ES-I3 (cell line): ENCODE results near the gene RAPGEF3.

Source experiments
- H3K36me3 ChIP-seq: 2 replicates; pipeline ENCODE4 v1.6.1; 2013; ENCODE audit warnings: mild to moderate bottlenecking, low read length, control low read depth, moderate library complexity; ENCODE audit not compliant: insufficient read depth
- H3K4me1 ChIP-seq: 2 replicates; pipeline ENCODE4 v1.6.1; 2013; ENCODE audit warnings: mild to moderate bottlenecking, control low read depth, low read length; ENCODE audit not compliant: insufficient read depth
- H3K9ac ChIP-seq: 2 replicates; pipeline ENCODE4 v1.6.1; 2013; ENCODE audit warnings: low read depth, mild to moderate bottlenecking, low read length, moderate library complexity
- H3K9me3 ChIP-seq: 2 replicates; pipeline ENCODE4 v1.6.1; 2013; ENCODE audit warnings: mild to moderate bottlenecking, low read length, moderate library complexity; ENCODE audit not compliant: control insufficient read depth, insufficient read depth

The RAPGEF3 gene, protein sequence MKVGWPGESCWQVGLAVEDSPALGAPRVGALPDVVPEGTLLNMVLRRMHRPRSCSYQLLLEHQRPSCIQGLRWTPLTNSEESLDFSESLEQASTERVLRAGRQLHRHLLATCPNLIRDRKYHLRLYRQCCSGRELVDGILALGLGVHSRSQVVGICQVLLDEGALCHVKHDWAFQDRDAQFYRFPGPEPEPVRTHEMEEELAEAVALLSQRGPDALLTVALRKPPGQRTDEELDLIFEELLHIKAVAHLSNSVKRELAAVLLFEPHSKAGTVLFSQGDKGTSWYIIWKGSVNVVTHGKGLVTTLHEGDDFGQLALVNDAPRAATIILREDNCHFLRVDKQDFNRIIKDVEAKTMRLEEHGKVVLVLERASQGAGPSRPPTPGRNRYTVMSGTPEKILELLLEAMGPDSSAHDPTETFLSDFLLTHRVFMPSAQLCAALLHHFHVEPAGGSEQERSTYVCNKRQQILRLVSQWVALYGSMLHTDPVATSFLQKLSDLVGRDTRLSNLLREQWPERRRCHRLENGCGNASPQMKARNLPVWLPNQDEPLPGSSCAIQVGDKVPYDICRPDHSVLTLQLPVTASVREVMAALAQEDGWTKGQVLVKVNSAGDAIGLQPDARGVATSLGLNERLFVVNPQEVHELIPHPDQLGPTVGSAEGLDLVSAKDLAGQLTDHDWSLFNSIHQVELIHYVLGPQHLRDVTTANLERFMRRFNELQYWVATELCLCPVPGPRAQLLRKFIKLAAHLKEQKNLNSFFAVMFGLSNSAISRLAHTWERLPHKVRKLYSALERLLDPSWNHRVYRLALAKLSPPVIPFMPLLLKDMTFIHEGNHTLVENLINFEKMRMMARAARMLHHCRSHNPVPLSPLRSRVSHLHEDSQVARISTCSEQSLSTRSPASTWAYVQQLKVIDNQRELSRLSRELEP

DNA sequence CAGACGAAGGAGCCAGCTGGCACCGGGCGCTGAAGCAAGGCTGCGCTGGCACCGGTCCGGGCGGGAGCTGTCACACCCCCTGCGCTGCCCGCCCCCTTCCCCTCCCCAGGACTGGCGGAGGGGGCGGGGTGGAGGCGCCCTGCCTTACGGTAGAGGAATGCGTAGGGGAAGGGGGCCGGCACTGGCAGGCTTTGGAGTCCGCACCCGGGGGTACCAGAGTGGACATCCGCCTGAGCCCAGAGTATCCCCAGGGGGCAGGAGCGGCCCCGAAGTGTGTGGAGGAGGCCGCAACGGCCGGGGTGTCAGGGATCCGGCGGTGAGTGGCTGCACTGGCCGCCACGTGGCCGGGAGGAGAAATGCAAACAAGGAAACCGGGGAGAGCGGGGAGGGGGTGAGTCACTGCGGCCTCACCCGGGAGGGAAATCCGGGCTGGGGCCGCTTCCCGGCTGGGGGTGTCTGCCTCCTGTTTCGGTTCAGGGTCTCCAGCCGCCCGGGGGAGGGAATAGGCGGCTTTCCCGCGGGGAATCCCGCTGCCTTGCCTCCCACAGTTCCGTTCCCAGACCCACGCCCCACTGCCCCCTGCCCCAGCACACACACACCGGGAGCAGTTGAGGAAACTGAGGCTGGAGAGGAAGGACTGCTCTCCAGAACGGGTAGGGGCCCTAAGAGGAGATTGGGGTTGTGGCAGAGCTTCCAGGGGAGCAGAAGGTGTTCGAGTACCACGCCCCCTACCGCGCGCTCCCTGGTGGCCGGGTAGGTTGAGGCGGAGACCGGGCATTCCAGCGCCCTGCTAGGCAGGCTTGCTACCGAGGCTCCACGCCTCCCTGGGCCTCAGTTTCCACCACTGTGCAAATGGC lies at the start of gene RAPGEF3:
Gene RAPGEF3, minus strand, starts transcription at position 47 of the 857 bp plus-strand sequence. CDS start 324 bp downstream, outside the sequence.
- H3K4me1 ChIP-seq: peaks cover 20% of the 10 kb centered on the region
- peak within 1 kb of the TSS; percentile 74 for H3K9ac ChIP-seq

DNA sequence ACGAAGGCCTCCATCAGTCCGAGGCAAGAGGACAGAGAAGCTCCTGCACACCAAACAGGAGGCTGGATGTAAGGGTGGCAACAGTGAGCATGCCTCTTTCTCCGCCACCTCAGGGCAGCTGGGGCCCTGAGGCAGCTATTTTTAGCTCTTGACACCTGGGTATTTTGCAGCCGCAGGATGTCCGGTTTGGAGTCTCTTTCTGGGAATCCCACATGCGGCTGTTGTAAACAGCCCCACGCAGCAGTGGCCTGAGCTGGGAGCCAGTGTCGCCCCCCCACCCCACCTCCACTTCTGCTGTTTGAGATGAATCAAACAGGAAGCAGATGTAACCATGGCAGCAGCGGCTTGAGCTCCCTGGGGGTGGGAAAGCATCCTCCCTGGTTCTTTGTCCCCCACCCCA lies 49.4 kb upstream of the RAPGEF3 start:
- H3K4me1 ChIP-seq: peaks cover 39% of the 10 kb centered on the region
- no peak overlapping the region for H3K9ac ChIP-seq
- H3K36me3 ChIP-seq: peaks cover 3% of the 10 kb centered on the region; the same call in 1 of the 2 replicates

More for the DNA sequence above, at the start of gene RAPGEF3:
- no peaks in the 10 kb centered on the region for H3K9me3 ChIP-seq
- no peaks in the 10 kb centered on the region for H3K36me3 ChIP-seq

DNA sequence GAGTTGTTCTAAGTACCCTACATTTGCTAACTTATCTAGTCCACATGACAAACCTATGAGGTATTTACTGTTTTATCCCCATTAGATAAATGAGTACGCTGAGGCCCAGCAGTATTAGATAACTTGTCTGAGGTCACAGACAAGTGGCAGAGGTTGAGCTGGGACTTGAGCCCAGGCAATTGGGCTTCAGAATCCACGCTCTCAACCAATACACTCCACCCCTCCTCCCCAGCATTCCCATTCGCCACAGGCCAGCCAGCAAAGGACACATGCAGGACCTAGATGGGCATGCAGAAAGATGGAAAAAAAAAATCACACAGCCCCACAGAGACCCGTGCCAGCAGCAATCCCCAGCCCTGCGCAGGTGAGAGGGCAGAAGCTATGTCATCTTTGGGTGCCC lies 48.7 kb upstream of the RAPGEF3 start:
- no peak overlapping the region for H3K9ac ChIP-seq
- H3K9me3 ChIP-seq: no peaks in the 10 kb centered on the region
- peaks cover 44% of the 10 kb centered on the region for H3K4me1 ChIP-seq
- H3K36me3 ChIP-seq: peaks cover 3% of the 10 kb centered on the region; the same call in 1 of the 2 replicates

More for the DNA sequence above, 49.4 kb upstream of the RAPGEF3 start:
- no peaks in the 10 kb centered on the region for H3K9me3 ChIP-seq

DNA sequence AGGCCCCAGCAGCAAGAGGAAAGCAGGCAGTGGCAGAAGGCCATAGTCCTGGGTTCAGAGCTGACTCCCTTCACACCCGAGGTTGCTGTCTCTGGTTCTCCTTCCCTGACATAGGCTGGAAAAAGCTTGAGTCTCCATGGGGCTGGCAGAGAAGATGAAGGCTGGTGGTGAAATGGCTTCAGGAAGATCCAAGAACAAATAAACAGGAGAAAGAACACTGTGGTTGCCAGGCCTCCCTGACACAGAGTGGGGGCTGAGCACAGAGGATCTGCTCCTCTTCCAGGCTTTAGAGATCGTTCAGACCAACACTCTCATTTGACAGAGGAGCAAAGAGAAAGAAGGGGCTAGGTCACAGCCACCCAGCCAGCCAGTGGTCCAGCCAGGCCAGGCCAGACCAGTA lies 46.7 kb upstream of the RAPGEF3 start:
- Histone ChIP-seq H3K4me1 (peaks cover 30% of the 10 kb centered on the region), H3K36me3 (peaks cover 3% of the 10 kb centered on the region; the same call in 1 of the 2 replicates), H3K9me3 (no peaks in the 10 kb centered on the region), H3K9ac (no peak overlapping the region)

DNA sequence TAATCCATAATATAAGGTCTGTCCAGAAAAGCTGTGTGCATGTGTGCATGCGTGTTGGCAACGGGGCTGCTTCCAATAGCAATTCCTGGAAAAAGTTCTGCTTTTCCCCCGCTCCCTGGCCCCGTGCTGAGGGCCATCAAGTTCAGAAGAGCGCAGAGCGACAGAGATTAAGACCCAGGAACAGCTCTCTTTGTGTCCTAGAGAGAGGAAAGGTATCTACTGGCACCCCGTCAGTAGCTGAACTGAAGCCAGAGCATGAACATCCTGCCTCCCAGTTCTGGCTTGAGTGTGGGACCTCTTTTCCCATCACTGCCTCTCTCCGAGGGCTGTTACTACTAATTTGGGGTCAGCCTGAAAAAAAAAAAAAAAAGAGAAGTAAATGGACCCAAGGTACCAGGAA lies 45.5 kb upstream of the RAPGEF3 start:
- Histone ChIP-seq H3K4me1 (peaks cover 27% of the 10 kb centered on the region), H3K9ac (no peak overlapping the region), H3K36me3 (peaks cover 3% of the 10 kb centered on the region; the same call in 1 of the 2 replicates), H3K9me3 (no peaks in the 10 kb centered on the region)

DNA sequence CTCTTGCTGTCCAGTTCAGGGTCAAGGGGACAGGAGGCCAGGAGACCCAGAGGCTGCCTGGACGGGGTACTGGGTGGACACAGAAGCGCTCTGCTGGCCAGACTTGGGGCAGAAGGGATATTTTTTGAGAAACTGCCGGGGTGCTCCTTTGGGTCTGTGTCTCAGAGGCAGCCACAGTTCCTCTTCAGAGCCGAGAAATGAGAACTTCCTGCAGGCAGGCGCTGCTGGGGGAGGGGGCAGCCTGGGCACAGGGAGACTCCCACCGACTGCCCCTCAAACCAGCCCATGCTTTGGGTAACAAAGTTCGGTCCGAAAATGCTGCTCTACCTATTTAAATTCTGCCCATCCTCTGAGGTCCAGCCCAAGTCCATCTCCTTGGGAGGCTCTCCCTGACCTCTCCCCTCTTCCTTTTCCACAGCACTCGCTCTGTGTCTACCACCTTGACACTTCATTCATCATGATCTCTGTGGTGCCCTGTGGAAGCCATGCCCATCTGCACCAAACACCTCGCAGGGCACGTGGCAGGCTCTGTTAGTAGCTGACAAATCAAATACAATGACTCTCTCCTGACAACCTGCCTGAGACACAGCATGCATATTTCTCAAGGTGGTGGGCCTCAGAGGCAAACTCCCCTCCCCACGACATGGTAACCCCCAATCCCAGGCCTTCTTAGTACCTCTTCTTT lies 44.7 kb upstream of the RAPGEF3 start:
- Histone ChIP-seq H3K36me3 (peaks cover 3% of the 10 kb centered on the region; the same call in 1 of the 2 replicates), H3K4me1 (peaks cover 19% of the 10 kb centered on the region; the same call in 1 of the 2 replicates), H3K9ac (no peak overlapping the region), H3K9me3 (no peaks in the 10 kb centered on the region)

DNA sequence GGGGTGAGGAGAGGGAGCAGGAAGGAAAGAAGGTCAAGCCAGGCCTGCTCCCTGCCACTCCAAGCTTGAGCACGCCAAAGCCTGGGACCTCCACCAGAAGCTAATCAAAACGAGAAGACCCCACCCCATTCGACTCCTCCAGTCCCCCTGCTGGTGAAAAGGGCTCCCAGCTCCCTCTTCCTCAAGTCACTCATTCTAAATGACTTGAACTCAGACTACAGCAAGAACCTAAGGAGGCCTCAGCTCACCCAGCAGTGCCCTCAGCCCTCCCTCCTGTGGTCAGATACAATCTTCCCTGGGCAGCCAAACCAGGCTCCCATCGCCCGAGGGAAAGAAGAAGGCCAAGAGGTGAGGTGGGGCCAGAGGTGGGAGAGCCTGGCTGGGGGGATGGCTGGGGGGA lies 43.6 kb upstream of the RAPGEF3 start:
- peaks cover 3% of the 10 kb centered on the region; the same call in 1 of the 2 replicates for H3K36me3 ChIP-seq
- H3K9ac ChIP-seq: no peak overlapping the region
- H3K9me3 ChIP-seq: no peaks in the 10 kb centered on the region
- peaks cover 13% of the 10 kb centered on the region; the same call in 1 of the 2 replicates for H3K4me1 ChIP-seq

DNA sequence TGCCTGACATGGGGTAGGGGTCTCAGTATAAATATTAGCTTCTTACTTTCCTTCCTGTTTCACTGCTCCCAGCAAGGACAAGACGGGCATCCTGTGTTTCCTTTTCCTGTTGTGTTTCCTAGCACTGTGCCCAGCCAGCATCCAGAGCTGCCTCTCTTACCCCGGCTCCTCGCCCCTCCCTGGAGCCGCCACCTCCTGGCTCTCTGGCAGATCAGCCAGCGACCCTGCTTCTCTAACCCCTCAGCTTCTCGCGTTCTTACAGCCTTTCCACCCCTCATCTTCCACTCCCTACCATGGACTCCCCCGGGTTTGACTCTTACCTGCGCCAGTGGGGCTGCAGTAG lies 43.2 kb upstream of the RAPGEF3 start:
- peaks cover 3% of the 10 kb centered on the region; the same call in 1 of the 2 replicates for H3K36me3 ChIP-seq
- no peak overlapping the region for H3K9ac ChIP-seq
- no peaks in the 10 kb centered on the region for H3K9me3 ChIP-seq
- peaks cover 13% of the 10 kb centered on the region; the same call in 1 of the 2 replicates for H3K4me1 ChIP-seq

DNA sequence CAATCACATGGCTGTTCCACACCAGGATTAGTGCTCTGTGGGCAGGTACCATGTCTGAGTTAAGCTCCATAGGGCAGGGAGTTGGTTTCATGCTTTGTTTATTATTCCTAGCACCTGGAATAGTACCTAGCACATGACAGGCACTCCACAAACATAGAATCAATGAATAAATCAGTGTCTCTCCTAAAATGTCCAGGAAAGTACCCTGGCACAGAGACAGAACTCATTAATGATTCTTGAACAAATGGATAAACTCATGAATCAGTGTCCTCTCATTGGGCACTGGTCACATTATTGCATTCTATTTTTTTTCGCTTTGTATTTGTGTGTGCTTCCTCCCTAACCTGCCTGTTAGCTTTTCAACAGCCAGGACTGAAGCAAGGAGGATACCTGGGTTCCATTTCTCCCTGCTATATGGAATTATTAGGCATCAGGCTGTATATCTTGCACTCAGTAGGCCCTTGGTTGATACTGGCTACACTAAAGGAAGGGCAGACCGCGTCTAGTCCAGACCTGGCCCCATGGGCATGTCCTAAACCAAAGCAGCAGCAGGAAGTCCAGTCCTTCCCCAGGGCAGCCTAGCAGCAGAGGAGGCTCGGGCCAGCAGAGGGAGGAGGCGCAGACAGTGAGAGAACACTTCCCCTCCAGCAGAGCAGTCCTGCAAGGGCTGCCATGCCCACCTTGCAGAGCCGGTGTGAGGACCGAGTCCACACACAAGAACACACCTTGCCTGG lies 42.7 kb upstream of the RAPGEF3 start:
- no peak overlapping the region for H3K9ac ChIP-seq

DNA sequence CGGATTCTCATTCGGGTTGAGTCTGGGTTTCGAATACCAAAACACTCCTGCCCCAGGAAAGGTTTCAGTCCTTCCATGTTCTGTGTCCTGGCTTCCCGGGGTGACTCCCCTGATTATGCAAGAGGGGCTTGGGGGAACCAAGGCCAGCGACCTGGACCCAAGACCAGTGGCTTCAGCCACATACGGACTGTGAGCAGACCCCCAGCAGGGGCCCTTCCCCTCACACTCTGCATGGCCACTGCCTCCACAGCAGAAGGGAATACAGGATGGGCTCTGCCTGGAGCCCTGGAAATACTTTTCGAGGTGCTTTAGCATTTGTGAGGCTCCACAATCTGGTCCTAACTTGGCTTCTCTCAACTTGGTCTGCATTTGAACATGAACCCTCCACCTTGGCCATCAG lies 41.9 kb upstream of the RAPGEF3 start:
- Histone ChIP-seq H3K4me1 (peaks cover 13% of the 10 kb centered on the region; the same call in 1 of the 2 replicates), H3K9ac (no peak overlapping the region), H3K36me3 (peaks cover 3% of the 10 kb centered on the region; the same call in 1 of the 2 replicates), H3K9me3 (no peaks in the 10 kb centered on the region)

More for the DNA sequence above, 42.7 kb upstream of the RAPGEF3 start:
- Histone ChIP-seq H3K36me3 (peaks cover 3% of the 10 kb centered on the region; the same call in 1 of the 2 replicates), H3K9me3 (no peaks in the 10 kb centered on the region), H3K4me1 (peaks cover 13% of the 10 kb centered on the region; the same call in 1 of the 2 replicates)

DNA sequence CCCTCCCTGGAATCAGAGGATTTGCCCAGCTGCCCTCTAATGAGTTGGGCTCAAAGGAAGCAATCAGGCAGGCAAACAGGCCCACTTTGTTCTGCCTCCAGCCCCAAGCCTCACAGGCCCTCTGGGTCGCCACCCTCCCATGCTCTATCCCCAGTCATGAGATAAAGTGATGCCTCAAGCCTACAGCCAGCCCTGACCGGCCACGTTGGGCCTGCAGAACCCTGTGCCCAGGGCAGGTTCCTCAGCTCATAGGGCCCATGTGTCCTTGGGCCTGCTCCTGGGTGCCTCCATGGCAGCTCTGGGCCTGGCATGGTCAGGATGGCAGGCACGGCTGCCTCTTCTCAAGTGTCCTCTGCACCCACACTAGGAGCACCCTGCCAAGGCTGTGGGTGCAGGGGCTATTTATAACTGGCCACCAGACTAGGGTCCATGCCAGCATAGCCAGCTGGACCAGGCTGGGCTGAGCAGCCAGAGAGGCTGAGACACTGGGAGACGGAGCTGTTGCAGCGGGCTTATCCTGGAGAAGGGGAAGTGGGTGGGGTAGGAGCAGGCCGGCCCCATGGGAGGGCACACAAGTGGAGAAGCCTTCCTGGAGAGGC lies 40.8 kb upstream of the RAPGEF3 start:
- no peaks in the 10 kb centered on the region for H3K9me3 ChIP-seq
- peaks cover 4% of the 10 kb centered on the region; the same call in 1 of the 2 replicates for H3K36me3 ChIP-seq
- H3K9ac ChIP-seq: no peak overlapping the region
- peaks cover 13% of the 10 kb centered on the region; the same call in 1 of the 2 replicates for H3K4me1 ChIP-seq

DNA sequence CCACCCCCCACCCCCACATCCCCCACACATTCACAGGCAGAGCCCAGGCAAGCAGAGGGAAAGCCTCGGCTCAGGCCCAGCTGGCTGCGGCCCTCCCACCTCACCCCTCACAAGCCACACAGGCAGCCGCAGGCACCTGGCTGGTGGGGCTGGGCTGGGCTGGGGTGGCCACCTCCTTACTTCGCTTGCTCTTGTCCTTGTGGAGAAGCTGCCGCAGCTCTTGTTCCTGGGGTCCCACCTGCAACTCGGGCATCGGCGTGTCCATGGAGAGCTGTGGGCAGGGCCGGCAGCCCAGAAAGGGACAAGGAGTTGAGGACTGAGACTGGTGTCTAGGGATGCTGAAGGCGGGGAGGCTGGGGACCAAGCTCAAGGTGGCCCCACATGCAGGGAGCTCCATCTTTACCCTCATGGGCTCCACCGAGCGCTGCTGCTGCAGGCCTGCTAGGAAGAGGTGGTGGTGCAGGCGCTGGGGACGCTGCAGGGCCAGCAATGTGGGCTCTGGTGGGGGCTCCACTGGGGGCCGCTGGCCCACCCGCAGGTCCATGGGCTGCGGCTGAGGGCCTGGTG lies 39.8 kb upstream of the RAPGEF3 start:
- peaks cover 5% of the 10 kb centered on the region; the same call in 1 of the 2 replicates for H3K36me3 ChIP-seq
- peaks cover 13% of the 10 kb centered on the region; the same call in 1 of the 2 replicates for H3K4me1 ChIP-seq
- H3K9me3 ChIP-seq: no peaks in the 10 kb centered on the region
- H3K9ac ChIP-seq: no peak overlapping the region
